PFSK-1 (cell line): ENCODE results near the gene SVIP.

ENCODE experiments used
- FOXP2 ChIP-seq: optimal IDR thresholded peaks from 2 replicates; pipeline ENCODE3; 2011; ENCODE audit warnings: borderline replicate concordance, control low read depth, inconsistent platforms; ENCODE audit not compliant: insufficient read depth; ENCODE audit errors: extremely low read length, extremely low read depth
- POLR2AphosphoS5 ChIP-seq: IDR thresholded peaks from 2 replicates; pipeline ENCODE4 v1.6.1; 2012; ENCODE audit warnings: low read depth, mild to moderate bottlenecking, control low read depth, low read length, moderate library complexity
- SIN3A ChIP-seq: IDR thresholded peaks from 2 replicates; pipeline ENCODE4 v1.6.1; 2012; ENCODE audit warnings: mild to moderate bottlenecking, low read length, moderate library complexity, borderline replicate concordance; ENCODE audit not compliant: insufficient read depth
- TAF1 ChIP-seq: IDR thresholded peaks from 2 replicates; pipeline ENCODE4 v1.6.1; 2012; ENCODE audit warnings: low read length, control low read depth, borderline replicate concordance; ENCODE audit not compliant: insufficient read depth
- TF ChIP-seq, protein P1 (sequence below), 2 experiments: IDR thresholded peaks; 2 replicates each; pipeline versions ENCODE4 v1.6.1 to v1.8.0; 2011 to 2012; ENCODE audit warnings: low read depth in 2 of 2, low read length in 2 of 2, control low read depth in 1 of 2, inconsistent platforms in 1 of 2, mild to moderate bottlenecking in 1 of 2, moderate library complexity in 1 of 2; ENCODE audit not compliant: insufficient read depth in 1 of 2

Gene SVIP

DNA sequence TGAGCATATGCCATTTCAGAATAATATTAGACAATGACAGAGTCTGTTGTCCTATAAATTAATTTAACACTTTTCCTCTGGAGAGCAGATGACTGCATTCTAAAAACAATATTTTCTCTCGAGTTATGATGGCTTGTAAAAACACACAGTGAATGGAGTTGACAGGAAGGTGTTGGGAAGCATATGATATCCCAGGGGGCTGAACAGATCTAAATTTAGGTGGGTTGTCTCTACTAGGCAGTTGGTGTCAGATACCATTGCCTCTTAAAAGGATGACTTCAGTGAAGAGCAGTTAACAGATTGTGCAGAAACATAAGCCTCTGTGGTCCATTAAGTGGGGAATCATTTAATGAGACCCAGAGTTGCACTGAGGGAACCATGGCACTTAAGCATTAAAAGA is 30.7 kb downstream of the SVIP start:
- no peak for TF ChIP-seq POLR2AphosphoS5
- no peak for TF ChIP-seq FOXP2
- no peak for TF ChIP-seq TAF1
- no peak for TF ChIP-seq SIN3A
- TF ChIP-seq, protein P1, sequence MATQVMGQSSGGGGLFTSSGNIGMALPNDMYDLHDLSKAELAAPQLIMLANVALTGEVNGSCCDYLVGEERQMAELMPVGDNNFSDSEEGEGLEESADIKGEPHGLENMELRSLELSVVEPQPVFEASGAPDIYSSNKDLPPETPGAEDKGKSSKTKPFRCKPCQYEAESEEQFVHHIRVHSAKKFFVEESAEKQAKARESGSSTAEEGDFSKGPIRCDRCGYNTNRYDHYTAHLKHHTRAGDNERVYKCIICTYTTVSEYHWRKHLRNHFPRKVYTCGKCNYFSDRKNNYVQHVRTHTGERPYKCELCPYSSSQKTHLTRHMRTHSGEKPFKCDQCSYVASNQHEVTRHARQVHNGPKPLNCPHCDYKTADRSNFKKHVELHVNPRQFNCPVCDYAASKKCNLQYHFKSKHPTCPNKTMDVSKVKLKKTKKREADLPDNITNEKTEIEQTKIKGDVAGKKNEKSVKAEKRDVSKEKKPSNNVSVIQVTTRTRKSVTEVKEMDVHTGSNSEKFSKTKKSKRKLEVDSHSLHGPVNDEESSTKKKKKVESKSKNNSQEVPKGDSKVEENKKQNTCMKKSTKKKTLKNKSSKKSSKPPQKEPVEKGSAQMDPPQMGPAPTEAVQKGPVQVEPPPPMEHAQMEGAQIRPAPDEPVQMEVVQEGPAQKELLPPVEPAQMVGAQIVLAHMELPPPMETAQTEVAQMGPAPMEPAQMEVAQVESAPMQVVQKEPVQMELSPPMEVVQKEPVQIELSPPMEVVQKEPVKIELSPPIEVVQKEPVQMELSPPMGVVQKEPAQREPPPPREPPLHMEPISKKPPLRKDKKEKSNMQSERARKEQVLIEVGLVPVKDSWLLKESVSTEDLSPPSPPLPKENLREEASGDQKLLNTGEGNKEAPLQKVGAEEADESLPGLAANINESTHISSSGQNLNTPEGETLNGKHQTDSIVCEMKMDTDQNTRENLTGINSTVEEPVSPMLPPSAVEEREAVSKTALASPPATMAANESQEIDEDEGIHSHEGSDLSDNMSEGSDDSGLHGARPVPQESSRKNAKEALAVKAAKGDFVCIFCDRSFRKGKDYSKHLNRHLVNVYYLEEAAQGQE (IDR thresholded peaks at IDR 0.05; ENCODE audit: insufficient read depth in 1 of 2, low read depth in 2 of 2, low read length in 2 of 2): no peak

GRCh38 chr11:22797047-22797446 is 32.6 kb downstream of the SVIP start:
- TF ChIP-seq FOXP2: no peak
- no peak for TF ChIP-seq SIN3A
- TF ChIP-seq TAF1: no peak
- TF ChIP-seq POLR2AphosphoS5: no peak
- TF ChIP-seq, protein P1 (IDR thresholded peaks at IDR 0.05; ENCODE audit: insufficient read depth in 1 of 2, low read depth in 2 of 2, low read length in 2 of 2): no peak

GRCh38 chr11:22795914-22796313 is 33.7 kb downstream of the SVIP start:
- TF ChIP-seq TAF1 (no peak), POLR2AphosphoS5 (no peak), FOXP2 (no peak)

DNA sequence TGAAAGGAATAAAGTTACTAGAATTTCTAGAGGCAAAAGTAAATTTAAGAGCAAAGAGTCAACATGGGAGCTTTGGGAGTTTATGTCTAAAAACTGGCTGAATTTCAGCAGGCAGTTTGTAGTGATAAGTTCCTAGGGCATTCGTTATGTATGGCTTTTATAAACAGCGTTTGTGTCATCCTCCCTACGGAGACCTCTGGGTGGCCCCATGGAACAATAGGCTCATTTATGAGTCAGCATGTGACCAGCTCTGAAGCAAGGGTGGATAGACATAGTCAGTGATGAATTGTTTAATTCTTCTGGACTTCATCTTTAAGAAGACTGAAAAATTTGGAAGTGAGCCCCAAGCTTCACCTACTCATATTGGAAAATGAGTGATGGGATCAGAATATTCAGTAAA is 37.1 kb downstream of the SVIP start:
- TF ChIP-seq POLR2AphosphoS5: no peak
- TF ChIP-seq, protein P1 (IDR thresholded peaks at IDR 0.05; ENCODE audit: insufficient read depth in 1 of 2, low read depth in 2 of 2, low read length in 2 of 2): no peak
- TF ChIP-seq FOXP2: no peak
- no peak for TF ChIP-seq SIN3A
- no peak for TF ChIP-seq TAF1

DNA sequence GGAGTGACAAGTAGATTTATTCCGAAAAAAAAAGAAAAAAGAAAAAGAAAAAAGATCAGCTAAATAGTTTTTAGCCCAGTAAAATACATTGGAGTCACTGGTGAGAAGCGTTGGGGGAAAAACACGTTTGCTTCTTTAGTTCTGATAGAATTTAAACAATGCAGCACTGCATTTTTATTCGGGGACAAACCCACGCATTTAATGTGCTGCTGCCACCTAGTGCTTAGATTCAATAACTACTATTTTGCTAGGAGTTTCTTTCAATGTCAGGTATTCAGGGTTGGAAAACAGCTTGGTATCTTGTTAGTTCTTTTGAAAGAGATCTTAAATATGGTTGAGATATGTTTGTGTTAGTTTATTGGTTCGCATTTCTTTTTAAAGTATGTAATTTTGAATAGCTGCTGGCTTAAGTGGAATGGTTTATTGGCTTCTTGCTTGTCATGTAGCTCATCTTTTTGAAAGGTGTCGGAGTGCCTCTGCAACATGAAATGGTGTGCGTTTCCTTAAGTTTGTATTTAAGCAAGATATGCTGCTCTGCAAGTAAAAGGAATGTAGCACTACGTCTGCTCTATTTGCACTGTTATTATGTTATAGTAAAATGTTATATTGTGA is 41.9 kb downstream of the SVIP start:
- TF ChIP-seq TAF1 (no peak), SIN3A (no peak), POLR2AphosphoS5 (no peak), FOXP2 (no peak)

DNA sequence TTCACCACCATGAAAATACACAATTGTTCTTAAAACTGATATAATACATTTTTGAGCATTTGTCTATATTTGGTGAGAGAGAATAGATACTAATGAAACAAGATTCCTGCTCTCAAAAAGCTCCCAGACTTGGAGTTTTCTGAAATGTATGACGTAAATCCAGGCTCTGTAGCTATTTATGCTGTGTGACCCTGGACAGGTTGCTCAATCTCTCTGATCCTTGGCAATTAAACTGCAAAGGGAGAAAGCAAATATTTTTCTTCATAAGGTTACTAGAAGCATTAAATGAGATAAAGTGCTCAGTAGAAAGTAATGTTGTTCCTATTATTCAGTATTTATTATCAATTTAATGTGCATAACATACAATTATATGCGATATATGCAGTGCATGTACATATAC is 42.5 kb downstream of the SVIP start:
- TF ChIP-seq SIN3A (no peak), POLR2AphosphoS5 (no peak), FOXP2 (no peak), TAF1 (no peak)
- TF ChIP-seq, protein P1 (IDR thresholded peaks at IDR 0.05; ENCODE audit: insufficient read depth in 1 of 2, low read depth in 2 of 2, low read length in 2 of 2): no peak
